ENCODE data around the gene TMEM26. TPM values are rescaled to one million over a fixed set of nuclear protein-coding genes. Genes with fewer than 3 reads are reported as not detected.

Gene TMEM26
- total RNA-seq, 1 donor from 2014 or later = 3.4 TPM

DNA sequence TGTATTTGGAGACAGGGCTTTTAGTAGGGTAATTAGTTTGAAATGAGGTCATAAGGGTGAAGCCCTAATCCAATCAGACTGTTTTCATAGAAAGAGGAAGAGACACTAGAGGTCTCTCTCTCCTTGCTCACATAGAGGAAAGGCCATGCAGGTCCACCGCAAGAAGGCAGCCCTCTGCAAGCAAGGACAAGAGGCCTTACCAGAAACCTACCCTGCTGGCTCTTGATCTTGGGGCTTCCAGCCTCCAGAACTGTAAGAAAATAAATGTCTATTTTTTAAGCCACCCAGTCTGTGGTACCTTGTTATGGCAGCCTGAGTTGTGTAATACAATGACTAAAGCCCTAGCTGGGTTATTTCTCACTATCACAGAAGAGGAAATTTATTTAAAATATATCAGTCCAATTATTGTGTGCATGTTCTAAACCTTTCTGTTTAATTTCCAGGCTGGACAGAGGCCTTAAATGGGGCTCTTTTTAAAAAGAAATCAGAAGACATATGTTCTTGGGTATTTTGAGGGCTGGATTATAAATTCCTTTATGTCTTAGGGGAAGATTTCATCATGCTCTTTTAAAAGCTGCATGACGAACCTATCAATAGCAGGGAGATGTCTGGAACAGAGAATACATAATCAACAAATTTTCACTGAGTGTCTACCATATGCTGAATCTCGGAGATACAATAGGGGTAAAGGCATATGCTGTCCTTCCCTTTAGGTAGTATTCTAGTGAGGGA lies 12.9 kb upstream of the TMEM26 start:
- DNase-seq (ENCODE audit: extremely low spot score, unreplicated experiment) = no peak
- H3K4me1 Mint-ChIP-seq (ENCODE audit: unreplicated experiment) = no peaks in the 10 kb centered on the region
- H3K4me3 Mint-ChIP-seq = no peak overlapping the region
- TF ChIP-seq, protein P1, sequence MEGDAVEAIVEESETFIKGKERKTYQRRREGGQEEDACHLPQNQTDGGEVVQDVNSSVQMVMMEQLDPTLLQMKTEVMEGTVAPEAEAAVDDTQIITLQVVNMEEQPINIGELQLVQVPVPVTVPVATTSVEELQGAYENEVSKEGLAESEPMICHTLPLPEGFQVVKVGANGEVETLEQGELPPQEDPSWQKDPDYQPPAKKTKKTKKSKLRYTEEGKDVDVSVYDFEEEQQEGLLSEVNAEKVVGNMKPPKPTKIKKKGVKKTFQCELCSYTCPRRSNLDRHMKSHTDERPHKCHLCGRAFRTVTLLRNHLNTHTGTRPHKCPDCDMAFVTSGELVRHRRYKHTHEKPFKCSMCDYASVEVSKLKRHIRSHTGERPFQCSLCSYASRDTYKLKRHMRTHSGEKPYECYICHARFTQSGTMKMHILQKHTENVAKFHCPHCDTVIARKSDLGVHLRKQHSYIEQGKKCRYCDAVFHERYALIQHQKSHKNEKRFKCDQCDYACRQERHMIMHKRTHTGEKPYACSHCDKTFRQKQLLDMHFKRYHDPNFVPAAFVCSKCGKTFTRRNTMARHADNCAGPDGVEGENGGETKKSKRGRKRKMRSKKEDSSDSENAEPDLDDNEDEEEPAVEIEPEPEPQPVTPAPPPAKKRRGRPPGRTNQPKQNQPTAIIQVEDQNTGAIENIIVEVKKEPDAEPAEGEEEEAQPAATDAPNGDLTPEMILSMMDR (conservative IDR thresholded peaks at IDR 0.05) = no peak
- H3K27me3 Mint-ChIP-seq = no peaks in the 10 kb centered on the region
- H3K27ac Mint-ChIP-seq = no peak overlapping the region
- peaks cover 4% of the 10 kb centered on the region for H3K9me3 Mint-ChIP-seq
- H3K36me3 Mint-ChIP-seq = no peaks in the 10 kb centered on the region

DNA sequence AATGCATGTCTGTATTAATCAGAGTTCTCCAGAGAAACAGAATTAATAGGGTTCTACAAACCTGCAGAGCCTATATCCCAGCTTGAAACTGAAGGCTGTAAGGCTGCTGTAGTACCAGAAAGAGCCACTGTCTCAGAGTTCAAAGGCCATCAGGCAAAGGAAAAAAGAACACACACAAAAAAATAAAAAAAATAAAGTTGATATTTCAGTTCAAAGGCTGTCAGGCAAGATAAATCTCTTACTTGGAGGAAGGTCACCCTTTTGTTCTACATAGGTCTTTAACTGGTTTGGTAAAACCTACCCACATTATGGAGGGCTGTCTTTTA lies 12.0 kb upstream of the TMEM26 start:
- Mint-ChIP-seq H3K4me1 (ENCODE audit: unreplicated experiment) (no peaks in the 10 kb centered on the region), H3K4me3 (no peak overlapping the region), H3K9me3 (peaks cover 5% of the 10 kb centered on the region), H3K27ac (no peak overlapping the region), H3K27me3 (no peaks in the 10 kb centered on the region), H3K36me3 (no peaks in the 10 kb centered on the region)
- TF ChIP-seq, protein P1 (conservative IDR thresholded peaks at IDR 0.05) = peak; percentile 58
- DNase-seq (ENCODE audit: extremely low spot score, unreplicated experiment) = no peak

DNA sequence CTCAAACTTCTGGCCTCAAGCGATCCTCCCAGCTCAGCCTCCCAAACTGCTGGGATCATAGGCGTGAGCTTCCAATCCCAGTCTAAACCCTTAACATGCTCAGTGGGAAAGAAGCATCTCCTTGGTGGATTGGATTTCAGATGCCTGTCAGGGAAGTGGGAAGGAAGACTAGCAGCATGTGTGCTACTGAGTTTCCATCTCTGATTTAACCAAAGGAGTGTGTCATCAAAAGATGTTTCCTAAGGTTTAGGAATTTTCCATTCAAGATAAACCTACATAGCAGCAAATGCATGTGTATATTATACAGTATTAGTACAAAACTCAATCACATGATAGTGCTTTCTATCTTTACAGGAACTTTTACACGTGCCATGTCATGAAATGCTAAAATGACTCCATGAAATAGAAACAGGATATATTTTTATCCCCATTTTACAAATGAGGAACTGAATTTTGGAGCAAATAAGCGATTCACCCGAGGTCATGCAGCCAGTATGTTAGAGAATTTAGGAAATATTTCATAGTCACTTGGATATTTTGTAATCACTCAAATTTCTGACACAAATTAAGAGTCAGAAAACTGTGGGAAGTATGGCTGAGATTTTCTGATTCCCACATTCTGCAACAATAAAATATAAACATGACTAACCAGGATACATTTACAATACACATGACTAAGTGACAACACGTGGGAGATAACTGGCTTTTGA lies 11.4 kb upstream of the TMEM26 start:
- Mint-ChIP-seq H3K9me3 (peaks cover 5% of the 10 kb centered on the region), H3K27me3 (no peaks in the 10 kb centered on the region), H3K4me1 (ENCODE audit: unreplicated experiment) (no peaks in the 10 kb centered on the region), H3K36me3 (no peaks in the 10 kb centered on the region), H3K27ac (no peak overlapping the region), H3K4me3 (no peak overlapping the region)
- DNase-seq (ENCODE audit: extremely low spot score, unreplicated experiment) = no peak
- TF ChIP-seq, protein P1 (conservative IDR thresholded peaks at IDR 0.05) = no peak

DNA sequence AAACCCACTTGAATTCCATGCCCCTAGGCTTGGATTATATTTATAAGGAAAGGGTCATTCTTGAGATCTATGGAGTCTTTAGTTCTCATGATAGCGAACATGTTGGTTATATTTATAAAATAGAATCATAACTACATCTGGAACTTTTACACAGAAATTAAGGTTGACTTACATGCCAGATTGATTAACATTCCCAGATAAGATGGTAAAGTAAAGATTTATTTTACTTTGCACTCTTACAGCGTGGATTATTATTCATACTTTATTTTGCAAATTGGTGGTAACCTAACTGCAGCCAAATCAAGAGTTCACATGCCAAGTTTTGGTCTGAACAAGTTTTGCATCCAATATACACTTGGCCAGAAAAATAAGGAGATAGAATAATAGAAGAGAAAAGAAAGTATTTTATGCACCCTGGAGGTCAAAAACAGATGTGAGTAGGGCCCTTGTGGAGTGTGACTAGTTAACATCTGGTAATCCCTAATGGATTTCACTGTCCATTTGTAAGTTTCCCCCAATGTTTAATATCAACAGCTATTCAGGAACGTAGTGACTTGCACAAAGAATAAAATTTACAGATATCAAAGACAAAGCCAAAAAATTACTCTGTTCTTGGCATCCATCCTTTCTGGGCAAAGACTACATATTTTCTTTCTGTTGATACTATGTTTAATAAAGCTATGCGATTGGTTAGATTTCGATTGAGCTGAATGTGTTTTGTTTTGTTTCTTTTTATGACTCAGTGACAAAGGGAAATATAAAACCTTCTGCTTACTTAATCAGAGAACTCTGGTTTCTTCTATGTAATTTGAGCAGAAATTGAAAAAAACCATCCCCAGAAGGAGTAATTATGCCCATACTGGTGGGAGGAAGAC lies 10.1 kb upstream of the TMEM26 start:
- Mint-ChIP-seq H3K36me3 (no peaks in the 10 kb centered on the region), H3K27ac (no peak overlapping the region), H3K9me3 (peaks cover 5% of the 10 kb centered on the region), H3K27me3 (peaks cover 1% of the 10 kb centered on the region), H3K4me1 (ENCODE audit: unreplicated experiment) (no peaks in the 10 kb centered on the region), H3K4me3 (no peak overlapping the region)
- TF ChIP-seq, protein P1 (conservative IDR thresholded peaks at IDR 0.05) = no peak
- no peak for DNase-seq (ENCODE audit: extremely low spot score, unreplicated experiment)

DNA sequence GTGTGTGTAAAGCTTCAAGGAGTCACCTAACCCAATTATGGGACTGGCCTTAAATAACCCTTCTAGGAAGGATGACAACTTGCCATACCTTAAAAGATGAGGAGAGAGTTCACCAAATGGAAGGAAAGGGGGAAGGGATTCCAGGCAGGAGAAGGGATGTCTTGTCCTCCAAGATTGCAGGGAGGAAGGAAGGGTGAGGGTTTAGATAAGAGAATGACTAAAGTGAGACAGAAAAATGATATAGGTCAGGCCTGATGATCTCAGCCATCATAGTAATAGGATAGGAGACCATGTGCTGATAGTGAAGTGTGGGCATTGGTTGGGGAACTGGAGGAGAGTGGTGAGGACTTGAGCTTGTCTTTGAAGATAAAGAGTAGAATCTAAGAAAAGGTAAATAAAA lies 7.7 kb upstream of the TMEM26 start:
- no peak overlapping the region for H3K4me3 Mint-ChIP-seq
- H3K27me3 Mint-ChIP-seq = peaks cover 13% of the 10 kb centered on the region
- peaks cover 6% of the 10 kb centered on the region for H3K4me1 Mint-ChIP-seq (ENCODE audit: unreplicated experiment)
- H3K9me3 Mint-ChIP-seq = peaks cover 5% of the 10 kb centered on the region
- H3K36me3 Mint-ChIP-seq = no peaks in the 10 kb centered on the region
- DNase-seq (ENCODE audit: extremely low spot score, unreplicated experiment) = no peak
- TF ChIP-seq, protein P1 (conservative IDR thresholded peaks at IDR 0.05) = no peak
- no peak overlapping the region for H3K27ac Mint-ChIP-seq
